NCI-H187 (cell line): Measurements from ENCODE around the gene IQCE.
"Not testable (repeated sequence)": the region's sequence is repeated elsewhere in the genome, so short reads cannot be mapped to it uniquely, and the experiment has no call there.

Source experiments
- DNase-seq, 2 experiments: peaks; one replicate each; lab custom pipeline; 2025; lab: John Stamatoyannopoulos, UW

The IQCE gene

GRCh38 chr7:2553831-2554581, 4.8 kb upstream of the IQCE start:
- no peak for DNase-seq

DNA sequence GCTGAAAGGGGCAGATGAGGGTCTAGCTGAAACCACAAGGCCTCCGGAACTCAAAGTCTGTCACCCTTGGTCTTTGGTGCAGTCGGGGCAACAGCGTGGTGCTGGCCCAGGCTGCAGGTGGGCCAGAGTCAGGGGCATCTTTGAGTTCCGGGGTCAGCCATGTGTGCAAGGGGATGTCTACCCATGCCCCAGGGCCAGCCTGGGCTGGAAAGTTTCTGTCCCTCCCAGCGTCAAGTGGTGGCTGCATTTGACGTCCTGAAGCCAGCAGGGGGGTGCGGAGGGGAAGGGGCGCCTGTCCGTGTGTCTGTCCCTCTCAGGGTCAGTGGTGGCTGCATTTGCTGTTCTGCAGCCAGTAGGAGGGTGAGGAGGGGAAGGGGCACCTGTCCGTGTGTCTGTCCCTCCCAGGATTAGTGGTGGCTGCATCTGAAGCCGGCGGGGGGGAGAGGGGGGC, 4.1 kb upstream of the IQCE start:
- DNase-seq: no peak

DNA sequence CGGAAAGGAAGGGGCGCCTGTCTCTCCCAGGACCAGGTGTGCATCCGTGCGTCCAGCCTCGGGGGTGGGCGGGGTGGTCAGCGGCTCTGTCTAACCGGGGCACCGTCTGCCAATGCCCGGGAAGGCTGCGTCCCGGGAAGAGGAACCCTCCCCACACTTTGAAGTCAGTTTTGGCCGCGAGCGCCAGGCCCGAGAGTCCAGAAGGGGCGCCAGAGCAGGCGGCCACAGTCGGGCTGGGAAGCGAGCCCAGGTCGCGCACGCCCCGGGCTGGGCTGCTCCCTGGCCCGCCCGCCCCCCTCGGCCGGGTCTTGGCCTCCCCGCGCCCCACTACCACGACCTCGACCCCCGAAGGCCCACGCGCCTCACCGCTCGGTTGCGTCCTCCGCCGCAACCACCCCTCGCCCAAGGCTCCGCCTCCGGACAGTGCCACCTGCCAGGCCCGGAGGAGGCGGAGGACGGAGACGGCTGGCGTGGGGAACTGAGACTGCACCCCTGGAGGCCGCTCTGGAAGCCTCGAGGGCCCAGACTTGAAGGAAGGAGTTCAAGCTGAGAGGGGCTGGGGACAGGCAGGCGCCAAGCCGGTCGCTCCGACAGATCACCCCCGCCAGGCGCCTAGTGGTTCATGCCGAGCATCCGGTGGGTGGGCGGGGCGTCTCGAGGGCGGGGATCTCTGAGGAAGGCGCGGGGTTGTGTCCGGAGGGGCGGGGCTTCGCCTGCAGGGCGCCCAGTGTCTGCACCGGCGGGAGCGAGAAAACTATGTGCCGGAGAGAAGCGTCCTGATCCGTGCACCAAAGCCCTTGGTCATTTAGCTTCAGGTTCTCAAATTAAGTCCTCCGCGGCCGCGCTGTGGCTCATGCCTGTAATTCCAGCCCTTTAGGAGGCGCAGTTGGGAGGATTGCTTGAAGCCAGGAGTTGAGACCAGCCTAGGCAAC, 3.4 kb upstream of the IQCE start, which contains the start of gene BRAT1:
Gene BRAT1 (minus strand): TSS at position 404 of the 932 bp plus-strand sequence. CDS start 1,093 bp downstream, outside the sequence.
- peak; percentile 88 to 94 for DNase-seq

DNA sequence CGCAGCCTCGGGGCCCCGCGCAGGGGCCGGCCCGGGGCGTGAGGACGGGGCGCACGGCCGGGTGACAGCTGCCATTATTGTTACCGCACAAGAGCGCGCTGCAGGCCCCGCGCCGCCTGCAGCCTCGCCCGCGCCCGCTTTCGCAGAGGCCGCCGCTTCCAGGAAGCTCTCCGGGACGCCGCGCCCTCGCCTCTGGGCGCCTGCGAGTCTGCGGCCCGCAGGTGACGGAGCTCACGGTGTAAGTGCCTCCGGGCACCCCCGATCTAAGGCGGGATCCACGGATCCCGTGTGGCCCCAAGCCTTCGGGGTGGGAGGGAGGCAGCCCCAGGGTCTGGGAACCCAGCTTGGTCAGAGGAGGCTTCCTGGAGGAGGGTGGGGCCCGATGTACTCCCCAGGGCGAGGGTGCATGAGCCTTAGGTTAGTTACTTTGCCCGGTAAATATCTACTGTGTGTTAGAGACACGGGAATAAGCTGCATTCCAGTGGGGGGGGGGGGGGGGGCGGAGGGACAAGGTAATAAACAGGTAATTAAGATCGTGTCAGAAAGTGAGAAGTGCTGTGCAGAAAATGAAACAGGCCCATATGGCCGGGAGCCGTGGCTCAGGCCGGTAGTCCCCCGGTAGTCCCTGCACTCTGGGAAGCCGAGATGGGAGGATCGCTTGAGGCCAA, 638 bp downstream of the IQCE start:
- DNase-seq: no peak

GRCh38 chr7:2563955-2564354, 5.2 kb downstream of the IQCE start:
- DNase-seq: not testable (repeated sequence)

DNA sequence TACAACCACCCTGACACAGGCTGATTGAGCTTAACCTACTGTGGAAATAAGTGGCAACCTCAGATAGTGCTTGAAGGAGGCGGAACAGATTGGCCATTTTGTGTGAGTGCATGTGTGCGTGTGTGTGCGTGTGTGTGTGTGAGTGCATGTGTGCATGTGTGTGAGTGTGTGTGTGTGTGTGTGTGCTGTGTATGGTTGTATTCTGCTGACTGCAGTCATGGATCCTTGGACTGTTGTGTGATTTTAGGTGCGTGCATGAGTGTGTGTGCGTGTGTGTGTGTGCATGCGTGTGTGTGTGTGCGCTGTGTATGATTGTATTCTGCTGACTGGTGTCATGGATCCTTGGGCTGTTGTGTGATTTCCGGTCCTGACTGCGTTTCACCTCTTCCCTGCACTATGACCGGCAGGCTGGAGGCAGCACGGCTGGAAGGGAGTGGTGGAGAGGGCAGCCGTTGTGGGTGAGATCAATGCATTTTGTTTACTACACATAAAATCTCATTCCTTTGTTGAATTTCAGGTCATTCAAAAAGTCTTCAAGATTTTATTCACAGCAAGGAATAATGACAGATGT, 6.3 kb downstream of the IQCE start:
- DNase-seq: no peak

DNA sequence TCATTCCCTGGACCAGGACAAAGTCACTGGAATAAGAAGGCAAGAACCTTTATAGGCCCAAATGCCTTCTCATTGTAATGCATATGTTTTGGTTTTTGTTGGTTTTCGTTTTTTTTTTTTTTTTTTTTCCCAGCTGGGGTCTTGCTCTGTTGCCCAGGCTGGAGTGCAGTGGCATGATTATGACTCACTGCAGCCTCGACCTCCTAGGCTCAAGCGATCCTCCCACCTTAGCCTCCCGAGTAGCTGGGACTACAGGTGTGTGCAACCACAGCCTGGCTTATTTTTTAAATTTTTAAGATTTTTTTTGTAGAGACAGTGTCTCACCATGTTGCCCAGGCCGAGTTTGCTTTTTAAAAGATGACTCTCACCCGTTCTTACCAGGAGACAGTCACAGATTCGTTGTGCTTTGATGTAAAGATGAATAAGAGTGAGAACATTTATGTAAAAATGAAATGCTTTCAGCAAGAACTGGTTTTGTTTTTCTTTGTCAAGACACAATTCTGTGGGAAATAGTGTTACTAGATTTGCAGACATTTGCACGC, 7.6 kb downstream of the IQCE start:
- no peak for DNase-seq

- no peak for DNase-seq
Observed at GRCh38 chr7:2566890-2567678, 8.3 kb downstream of the IQCE start.

DNA sequence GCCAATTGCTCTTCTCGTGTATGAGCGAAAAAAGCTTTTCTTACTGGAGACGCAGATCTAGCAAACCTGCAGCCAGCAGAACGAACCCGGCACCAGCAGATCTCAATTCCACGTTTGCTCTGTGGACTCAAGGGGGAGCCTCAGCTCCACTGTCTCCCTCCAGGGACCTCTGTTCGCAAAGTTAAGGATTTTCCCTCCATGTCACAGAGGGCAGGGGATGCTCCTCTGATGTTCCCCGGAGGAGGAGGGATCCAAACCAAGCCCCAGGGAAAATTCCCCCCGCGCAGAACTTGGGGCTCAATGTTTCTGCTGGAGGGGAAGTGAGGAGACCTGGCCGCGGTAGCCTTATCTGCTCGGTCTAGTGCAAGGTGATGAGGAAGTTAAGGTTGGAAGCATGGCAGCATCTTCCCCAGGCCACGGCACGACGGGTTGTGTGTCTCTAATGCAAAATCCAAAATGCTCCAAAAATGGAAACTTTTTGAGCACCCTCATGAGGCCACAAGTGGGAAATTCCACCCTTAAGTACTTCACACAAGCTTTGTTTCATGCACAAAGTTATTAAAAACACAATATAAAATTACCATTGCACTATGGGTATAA, 9.0 kb downstream of the IQCE start:
- no peak for DNase-seq

DNA sequence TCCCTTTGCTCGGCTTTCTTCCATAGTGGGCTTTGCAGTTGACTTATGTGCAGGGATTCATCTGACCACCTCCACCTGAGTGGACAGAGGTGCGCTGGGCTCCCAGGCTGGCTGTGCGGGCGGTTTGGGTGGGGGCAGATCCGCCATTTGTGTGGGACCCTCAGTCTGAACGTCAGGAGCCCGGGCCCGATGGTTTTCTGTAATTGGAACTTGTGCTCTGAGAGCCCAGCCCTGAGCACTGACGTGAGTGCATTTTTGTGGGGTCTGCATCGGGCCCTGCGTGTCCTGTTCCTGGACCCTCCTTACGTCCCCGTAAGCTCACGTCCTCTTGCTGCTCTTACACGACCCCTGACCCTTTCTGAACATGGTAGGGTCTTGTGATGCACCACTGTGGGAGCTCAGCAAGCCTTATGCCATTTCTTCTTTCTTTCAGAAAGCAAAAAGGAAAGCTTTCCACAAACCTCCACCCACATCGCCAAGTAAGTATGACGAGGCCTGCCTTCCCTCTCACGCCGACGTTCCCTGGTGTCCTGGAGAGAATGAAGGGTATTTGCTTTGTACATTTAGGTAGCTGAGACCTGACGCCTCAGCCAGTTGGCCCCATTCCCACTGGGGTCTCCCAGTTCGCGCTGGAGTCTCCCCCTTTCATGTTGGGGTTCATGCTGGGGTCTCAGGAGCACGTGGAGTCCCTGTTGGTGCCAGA, 9.9 kb downstream of the IQCE start:
- no peak for DNase-seq

DNA sequence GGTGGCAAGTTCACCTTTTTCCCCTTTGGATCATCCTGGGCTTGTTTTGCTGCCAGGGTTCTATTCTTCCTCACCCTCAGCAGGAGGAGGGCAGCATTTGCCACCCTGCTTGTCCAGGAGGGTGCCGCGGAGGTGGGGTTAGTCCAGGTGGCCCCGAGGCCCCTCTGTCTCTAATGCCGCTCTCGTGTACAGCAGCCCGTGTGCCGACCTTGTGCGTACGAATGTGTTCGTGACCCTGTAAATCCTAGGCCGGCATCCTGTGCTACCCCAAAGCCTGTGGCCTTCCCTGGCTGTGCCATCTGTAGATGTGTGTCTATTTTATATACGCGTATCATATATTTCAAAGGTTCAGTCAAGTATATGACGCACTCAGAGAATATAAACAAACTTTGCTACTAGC, 10.6 kb downstream of the IQCE start:
- no peak for DNase-seq

GRCh38 chr7:2570021-2570420, 11.2 kb downstream of the IQCE start:
- DNase-seq: no peak

DNA sequence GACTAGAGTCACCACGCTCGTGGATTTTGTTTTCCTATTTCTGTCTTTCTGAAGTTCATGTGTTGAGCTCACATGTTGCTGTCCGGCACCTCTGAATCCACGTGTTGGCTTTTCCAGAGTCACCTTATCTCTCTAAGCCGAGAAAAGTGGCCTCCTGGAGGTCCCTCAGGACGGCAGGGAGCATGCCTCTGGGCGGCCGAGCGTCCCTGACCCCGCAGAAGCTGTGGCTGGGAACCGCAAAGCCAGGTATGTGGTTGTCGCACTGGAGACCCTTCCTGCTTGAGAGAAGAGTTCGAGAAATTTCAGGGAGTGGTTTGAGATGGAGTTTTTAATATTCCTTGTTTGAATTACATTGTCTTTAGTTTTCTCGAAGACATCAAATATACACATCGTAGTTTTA, 12.6 kb downstream of the IQCE start:
- no peak for DNase-seq

GRCh38 chr7:2572101-2572842, 13.5 kb downstream of the IQCE start:
- DNase-seq: no peak

DNA sequence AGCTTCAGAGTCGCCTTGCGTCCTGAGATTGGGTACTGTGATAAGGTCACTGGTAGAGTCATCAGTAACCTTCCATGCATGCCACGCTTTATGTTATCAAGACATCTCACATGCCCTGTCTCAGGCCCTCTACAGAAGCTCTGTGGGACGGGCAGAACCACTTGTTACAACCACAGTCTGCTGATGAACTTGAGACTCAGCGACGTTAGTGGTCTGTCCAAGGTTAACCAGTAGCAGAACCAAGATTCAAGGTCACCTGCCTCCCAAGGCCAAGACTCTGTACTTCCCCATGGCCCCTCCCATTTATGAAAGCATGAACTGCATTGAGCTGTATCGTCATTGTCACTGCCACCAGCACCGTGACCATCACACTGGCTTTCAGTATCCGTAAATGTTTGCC, 15.0 kb downstream of the IQCE start:
- no peak for DNase-seq

DNA sequence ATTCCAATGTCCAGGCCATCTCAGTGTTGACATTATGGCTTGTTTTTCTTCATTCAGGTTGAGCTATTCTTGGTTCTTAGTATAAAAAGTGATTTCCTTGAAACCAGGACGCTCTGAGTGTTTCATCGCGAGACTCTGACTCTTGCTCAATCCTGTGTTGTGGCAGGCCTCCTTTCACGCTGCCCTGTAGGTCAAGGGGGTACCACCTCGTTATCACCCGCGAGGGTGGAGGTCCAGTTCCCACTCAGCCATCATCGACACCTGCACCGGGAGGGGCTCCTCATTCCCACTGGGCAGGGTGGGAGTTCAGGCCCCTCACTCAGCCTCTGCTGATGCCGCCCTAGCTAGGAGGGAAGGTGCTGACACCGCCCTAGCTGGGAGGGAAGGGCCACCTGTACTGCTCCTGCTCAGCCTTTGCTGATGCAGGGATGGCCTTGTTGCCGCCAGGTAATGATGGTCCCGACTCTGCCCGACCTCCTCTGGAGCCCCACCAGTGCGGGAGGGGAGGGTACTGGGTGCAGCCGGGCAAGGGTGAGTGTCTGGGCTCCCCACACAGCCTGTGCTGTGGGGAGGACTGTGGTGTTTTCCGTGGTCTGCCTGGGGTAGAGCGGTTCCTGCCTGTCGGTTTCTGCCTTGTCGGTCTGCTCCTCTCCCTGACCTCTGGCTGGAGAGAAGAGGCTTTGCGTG, 16.4 kb downstream of the IQCE start:
- DNase-seq: no peak

- no peak for DNase-seq
Observed at GRCh38 chr7:2575733-2576340, 17.1 kb downstream of the IQCE start.
